Activated naive CD4-positive, alpha-beta T cell treated with anti-CD3 and anti-CD28 coated beads, Interleukin-2, amount 10 ng/mL, durations not matched to agents 5 hours and 36 hours (primary cell): ENCODE measurements around the gene CWC22. TPM values are rescaled to one million over a fixed set of nuclear protein-coding genes. Genes with fewer than 3 reads are reported as not detected.

Experiments
- total RNA-seq, 2 experiments: library from RNA; stranded (reverse); gene quantifications; one replicate each; pipeline ENCODE4 v1.2.3, GENCODE V29; 2021

Gene CWC22
- 10 to 100 TPM; 19.9 to 21.3 TPM for total RNA-seq

DNA sequence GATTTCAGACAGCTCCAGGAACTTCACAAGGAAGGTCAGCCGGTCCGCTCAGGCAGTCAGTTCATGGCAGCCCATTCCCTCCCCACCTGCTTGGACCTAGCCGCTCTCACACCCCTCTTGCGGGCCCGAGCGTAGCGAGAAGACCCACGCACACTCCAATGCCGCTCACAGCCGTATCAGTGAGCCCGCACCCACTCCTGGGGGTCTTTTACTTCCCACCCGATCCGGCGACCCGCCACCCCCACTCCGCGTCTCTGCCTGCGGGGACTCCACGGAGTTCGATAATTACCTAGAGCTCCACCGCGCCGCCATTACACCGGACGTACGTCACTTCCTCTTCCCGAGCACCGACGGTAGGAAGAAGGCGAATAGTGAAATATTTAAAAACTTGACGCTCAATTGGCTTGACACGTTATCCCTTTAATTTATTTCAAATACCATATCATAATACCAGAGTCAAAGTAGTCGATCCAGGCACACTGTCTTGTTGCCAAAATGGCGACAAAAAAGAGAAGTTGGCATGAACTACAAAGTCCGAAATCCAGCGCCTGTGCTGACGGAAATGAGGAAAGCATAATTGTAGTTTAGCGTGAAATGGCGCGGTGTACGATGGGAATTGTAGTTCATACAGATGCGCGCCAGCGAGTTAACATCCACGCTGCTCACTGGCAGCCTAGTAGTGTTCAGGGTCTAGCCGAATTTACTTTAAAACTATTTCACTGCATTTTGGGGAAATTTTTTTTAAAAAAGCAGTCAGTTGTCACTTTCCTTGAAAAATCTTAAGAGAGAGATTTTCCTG, at the start of gene CWC22:
TSS of gene CWC22 (minus strand) at position 517 of the 799 bp plus-strand sequence. CDS start 13,956 bp downstream, outside the sequence.

Other genes with a start within 250 kb of the CWC22 start
- not detected for gene ZNF385B, start 145.7 kb downstream of the CWC22 start, total RNA-seq